HS-5 (cell line): Measurements from ENCODE around the gene ARHGEF39.

Experiments
- DNase-seq: peaks from one replicate; pipeline ENCODE4 v3.0.0-alpha.2; 2012; ENCODE audit warnings: low read depth

Gene ARHGEF39

DNA sequence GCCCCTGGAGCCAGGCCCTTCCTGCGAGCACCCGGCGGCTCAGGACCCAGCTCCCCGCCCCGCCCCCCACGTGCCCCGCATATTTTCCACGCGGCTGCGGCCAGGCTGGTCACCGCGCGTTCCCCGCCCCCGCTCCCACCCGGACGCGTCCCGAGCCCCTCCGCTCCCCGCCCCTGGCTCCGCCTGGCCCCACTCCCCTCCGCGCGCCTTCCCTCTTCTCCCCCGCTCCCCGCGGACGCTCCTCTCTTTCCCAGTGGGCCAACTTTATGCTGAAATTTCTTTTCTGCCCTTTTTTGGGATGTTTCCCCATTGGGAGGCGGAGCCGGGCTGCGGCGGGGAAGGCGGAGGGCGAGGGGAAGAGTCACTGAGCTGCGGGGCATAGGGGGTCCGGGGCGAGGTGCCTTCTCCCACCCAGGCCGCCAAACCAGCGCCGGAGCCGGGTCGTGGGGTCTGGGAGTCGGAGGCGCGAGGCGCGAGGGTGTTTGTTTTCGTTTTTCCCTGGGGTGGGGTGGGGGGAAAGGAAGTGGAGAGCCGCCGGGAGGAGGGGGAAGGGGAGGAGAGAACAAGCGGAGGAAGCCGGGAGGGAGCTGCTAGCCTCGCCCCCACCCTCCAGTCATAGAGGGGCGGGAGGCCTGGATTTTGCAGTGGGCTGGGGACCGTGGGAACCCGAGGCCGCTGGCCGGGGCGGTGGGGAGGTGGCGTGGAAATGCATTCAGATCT is 25.8 kb upstream of the ARHGEF39 start:
- DNase-seq, result no peak

DNA sequence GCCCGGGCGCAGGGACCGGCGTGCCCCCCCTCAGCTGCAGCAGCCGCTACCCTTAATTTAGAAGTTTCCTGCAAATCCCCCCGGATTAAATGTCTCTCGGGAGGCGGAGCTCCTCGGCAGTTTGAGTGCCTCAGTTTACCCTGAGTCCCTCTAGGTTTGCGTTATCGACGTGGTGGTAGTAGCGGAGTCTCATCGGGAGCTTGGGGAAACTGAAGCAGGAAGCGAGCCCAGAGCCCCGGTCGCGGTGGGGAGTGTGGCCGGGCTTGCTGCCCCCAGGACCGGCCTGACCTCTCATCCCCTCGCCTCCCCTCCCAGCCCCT is 25.3 kb upstream of the ARHGEF39 start:
- DNase-seq, result no peak

DNA sequence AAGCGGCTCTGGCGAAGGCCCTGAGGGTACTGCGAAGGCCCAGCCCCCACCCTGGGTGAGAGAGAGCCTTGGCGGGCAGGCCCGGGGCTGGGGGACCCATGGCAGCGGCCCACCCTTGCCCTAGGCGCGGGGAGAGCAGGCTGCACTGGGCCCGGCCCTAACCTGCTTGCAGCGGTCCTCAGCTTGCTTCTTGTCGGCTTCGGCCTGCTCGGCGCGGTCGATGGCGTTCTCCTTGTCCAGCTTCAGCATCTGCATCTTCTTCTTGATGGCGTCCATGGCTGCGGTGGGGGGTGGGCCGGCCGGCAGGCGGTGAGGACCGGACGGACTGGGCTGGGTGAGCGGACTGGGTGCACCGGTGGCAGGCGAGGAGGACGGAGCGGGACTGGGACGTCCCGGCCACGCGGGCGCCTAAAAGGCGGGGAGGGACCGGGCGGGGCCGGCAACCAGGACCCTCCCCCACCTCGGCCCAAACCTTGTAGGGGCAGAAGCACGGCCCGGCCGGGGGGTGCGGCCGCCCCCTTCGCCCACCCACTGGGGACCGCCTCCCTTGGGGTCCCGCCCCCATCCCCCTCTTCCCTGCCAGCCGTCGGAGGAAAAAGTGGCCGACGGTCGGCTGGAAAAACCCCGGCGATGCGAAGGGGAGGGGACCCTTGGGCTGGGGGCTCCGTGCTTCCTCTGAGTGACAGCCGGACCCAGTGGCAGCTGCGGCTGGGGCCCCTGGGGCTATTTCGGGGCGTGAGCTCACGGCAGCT is 24.7 kb upstream of the ARHGEF39 start, which contains the start of gene TPM2:
Gene TPM2, minus strand, starts transcription at position 384 of the 752 bp plus-strand sequence. Its CDS starts 108 bp downstream, at position 276.
- no peak for DNase-seq

DNA sequence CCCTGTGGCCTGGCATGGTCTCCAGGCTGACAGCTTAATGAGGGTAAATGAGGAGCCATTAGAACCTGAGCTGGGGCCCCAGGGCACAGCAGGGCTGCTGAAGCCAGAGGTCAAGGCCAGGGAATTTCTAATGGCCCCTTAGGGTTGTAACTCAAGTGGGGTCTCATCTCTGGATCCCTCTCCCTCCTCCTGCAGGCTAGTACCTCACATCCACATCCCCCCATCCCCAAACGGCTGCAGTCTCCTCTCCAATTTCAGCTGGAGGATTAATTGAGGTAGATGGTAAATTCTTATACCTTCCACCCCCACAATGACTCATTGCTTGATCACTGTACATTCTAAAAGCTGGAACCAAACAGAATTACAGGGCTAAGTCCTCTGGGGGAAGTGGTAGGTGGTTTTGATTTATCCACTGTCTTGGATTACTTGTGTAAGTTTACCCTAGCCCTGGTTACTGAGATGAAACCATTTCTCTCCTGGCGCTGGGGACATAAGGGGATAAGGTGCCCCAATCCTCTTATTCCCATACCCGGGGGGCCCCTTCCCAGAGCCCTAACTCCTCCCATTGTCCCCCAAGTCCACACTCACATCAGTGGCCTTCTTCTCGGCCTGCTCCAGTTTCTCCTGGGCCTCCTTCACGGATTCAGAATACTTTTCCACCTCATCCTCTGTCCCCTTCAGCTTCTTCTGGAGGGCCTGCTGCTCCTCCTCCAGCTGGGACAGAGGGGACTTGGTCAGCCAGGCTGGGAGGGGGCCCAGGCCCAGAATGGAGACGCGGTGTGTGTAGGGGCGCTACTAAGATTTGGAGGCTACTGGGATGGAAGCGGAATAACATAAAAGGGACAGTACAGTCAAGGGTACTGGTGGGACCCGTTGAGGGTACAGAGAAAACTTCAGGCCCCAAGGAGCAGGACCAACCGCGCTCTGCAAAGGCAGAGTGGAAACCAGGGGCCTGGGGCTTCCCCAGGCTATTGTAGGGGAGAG is 23.9 kb upstream of the ARHGEF39 start:
- peak; percentile 75 for DNase-seq

DNA sequence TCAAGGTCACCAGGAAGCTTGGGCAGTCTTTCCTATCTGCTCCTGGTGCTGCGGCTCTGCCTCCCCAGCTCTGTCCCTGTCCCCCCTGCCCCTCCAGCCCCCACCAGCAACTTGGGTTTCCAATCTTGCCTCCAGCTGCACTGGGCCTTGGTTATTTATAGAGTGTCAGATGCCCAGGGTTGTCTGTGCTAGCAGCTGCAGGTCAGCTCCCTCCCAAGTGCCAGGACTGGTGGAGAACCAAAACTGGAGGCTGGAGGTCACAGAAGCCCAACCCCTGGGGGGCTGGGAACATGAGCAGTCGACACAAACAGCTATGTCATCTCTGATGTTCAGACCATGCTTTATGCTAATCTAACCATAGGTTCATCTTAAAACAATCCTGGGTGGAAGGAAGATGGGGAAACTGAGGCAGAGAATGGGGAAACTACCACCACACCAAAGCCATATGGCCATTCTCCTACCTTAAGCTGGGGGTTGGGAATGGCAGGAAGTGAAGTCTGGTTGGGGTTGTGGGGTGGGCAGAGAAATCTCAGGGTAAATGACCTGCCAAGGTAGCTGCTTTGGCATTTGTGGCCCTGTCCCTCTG is 23.1 kb upstream of the ARHGEF39 start:
- DNase-seq, result no peak

DNA sequence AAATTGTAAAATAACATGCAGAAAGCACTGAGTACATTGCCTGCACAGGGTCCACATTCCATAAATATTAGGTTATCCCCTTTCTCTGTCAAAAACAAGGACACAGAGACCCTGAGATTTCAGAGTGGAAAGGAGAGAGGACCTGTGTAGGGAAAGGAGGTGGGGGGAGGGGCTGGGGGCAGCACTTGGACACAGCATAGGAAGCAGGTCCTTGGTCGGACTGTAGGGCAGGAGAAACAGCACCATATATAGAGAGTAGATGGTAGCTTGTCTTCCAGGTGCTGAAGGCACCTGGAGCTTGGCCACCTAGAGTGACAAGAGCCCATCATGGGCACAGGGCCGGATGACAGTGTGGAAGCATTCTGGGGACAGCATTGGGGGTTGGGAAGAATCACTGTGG is 22.3 kb upstream of the ARHGEF39 start:
- no peak for DNase-seq

DNA sequence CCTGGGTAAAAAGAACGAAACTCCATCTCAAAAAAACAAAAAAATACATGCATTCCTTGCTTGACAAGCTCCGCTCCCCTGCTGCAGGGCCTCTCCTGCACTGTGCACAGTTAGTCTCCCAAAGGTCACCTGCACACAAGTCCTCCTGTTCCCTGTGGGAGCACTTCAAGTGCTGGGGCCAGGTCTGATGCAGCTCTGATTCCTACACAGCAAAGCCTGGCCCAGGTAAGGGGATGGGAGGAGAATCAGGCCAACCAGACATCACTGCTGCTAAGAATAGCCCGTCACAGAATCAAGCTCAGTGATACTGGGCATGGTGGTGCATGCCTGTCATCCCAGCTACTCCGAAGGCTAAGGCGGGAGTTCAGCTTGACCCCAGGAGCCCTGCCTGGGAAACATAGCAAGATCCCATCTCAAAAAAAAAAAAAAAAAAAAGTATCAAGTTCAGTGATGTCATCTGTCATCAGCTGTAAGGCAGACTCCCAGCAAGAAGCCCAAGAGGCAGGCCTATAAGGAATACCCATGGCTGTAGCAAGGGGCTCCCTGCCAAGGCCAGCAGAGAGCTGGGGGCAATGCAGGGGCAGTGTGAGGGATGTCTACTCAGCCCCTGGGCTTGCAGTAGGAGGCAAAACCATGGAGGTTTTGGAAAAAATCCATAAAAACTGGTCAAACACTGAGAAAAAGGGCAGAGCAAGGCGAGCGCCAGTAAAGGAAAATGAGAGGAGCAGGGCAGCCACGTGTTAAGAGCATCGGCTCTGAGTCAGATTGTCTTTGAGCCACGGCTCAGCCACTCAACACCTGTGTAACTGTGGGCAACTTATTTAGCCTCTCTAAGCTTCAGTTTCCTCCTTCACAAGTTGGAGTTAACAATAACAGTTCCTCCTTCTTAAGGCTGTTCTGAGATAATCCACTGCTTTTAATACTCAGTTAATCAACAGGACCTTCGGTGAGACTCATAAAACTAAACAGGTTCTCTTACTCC is 21.5 kb upstream of the ARHGEF39 start:
- DNase-seq, result no peak

DNA sequence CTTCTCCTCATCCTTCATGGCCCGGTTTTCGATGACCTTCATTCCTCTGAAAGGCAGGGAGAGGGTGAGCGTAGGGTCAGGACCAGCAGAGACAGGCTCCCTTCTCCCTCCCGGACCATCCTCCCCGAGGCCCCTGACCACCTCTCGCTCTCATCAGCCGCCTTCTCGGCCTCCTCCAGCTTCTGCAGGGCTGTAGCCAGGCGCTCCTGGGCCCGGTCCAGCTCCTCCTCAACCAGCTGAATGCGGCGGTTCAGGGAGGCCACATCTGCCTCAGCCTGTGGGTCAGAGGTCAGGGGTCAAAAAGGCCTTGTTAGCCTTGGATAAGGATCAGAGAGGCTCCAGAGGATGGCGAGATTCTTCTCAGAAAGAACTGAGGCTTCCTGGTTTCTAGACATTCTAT is 20.5 kb upstream of the ARHGEF39 start:
- no peak for DNase-seq

DNA sequence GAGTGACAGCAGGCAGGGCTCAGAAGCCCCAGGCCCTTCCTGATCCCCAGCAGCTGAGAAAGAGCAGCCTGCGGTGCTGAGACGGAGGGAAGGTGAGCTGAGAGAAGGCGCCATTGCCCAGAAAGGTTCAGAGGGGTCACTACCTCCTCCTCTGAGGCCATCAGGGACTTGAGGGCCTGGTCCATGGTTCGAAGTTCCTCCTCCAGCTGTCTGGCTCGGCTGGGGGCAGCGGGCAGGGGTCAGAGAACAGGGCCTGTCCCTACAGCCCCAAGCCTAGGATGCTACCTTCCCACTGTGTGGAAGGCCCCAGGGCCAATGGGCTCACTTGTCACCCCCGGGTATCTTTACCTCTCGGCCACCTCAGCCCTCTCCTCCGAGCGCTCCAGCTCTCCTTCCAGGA is 19.9 kb upstream of the ARHGEF39 start:
- DNase-seq, result no peak

DNA sequence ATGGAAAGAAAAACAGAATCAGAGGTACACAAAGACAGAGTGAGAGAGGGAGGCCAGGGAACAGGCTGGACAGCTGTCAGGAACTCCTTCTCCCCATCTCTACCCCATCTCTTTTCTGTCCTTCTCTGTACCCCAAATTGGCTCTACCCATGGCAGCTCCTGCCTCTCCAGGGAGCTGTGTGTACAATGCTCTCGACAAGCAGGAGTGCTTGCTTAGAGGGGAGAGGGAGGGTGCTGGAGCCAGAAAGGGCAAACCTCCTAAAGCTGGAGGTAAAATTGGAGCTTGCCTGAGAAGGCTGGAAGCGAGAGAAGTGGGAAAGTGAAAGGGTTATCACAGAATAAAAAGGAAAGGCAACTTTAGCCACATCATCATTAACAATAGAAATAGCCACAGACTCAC is 18.3 kb upstream of the ARHGEF39 start:
- DNase-seq, result no peak

DNA sequence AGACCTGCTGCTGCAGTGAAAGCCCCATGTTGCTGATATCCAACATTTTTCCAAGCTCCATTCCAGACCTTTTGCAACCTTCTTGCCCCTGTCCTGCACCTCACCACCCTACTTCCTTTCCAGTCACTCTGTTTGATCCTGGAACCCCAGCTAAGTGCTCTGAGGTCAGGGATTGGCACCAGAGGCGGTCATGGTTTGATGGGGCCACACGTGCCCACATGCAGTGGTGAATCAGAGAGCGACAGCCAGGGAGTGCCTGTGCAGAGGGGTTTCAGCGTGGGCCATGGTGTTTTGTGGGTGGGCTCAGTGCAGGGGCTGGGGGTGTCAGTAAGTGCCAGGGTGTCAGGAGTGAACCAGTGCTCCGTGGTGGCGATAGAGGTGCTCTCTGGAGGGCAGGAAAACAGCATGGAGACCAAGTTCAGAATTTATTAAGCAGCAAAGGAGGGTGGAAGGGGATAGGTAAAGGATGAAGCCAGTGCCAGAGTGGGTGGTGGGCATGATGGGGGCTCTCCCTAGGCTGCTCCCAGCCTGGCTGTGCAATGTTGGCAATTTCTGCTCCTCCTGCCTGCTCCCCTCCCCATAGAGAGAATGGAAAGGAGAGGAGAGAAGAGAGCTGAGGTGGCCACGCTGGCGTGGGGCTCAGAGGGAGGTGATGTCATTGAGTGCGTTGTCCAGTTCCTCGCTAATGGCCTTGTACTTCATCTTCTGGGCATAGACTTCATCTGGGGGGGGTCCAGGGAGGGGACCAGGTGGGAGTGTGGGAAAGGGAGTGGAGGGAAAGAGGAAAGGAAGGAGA is 17.7 kb upstream of the ARHGEF39 start:
- no peak for DNase-seq

DNA sequence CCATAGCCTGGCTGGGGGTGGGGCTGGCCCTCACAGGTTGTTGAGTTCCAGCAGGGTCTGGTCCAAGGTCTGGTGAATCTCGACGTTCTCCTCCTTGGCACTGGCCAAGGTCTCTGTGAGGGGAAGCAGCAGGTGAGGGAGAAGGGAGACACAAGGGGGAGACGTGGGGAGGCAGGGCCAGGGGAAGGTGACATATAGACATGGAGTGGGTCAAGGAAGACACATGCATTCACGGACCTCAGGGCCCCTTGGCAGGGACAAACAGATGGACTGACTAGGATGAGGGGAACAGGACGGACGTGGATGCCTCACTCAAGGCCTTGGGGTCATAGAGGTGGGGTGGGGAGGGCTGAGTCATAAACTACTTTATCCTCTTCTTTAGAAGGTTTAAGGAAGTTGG is 17.1 kb upstream of the ARHGEF39 start:
- DNase-seq, result no peak

DNA sequence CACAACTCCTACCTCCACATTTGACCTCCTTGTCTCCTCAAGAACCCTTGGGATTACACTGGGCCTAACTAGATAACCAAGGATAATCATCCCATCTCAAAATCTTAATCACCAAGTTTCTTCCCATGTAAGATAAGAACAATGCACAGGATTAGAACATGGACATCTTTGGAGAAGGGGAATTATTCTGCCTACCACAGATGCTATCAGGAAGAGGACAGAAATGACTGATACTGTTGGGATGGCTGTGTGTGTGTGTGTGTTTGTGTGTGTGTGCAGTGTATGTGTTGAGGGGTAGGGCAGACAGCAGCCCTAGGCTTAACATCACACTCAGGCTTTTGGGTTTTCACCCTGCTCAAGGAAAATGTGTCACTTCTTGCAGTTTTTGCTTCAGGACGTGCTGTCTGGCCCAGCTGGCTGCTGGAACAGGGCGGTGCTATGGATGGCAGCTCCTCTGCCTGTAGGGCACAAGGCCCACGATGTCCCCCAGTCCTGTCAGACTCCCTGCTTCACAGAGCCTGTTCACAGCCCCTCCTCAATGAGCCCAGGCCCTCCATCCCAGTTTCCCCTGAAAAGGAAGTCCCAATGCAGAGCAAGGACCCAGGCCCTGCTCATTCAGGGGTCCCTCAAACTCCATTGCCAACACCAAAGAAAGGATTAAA is 16.5 kb upstream of the ARHGEF39 start:
- DNase-seq, result no peak

DNA sequence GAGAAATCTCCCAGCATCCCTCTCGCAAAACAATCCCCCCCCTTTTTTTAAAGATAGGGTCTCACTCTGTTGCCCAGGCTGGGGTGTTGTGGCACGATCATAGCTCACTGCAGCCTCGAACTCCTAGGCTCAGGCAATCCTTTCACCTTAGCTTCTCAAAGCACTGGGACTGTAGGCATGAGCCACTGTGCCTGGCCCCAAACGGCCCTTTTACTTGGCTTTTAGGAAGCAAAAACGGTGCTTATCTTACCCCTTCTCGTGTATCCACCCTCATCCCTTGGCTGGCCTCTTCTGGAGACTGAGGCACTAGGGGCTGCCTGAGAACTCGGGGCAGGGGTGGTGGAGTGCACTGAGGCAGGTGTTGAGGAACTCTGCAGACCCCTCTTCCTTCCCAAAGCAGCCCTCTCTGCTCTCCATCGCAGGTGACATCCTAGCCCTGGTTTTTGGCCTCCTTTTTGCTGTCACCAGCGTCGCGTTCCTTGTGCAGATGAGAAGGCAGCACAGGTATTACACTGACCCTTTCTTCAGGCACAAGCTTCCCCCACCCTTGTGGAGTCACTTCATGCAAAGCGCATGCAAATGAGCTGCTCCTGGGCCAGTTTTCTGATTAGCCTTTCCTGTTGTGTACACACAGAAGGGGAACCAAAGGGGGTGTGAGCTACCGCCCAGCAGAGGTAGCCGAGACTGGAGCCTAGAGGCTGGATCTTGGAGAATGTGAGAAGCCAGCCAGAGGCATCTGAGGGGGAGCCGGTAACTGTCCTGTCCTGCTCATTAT is 15.5 kb upstream of the ARHGEF39 start:
- no peak for DNase-seq

DNA sequence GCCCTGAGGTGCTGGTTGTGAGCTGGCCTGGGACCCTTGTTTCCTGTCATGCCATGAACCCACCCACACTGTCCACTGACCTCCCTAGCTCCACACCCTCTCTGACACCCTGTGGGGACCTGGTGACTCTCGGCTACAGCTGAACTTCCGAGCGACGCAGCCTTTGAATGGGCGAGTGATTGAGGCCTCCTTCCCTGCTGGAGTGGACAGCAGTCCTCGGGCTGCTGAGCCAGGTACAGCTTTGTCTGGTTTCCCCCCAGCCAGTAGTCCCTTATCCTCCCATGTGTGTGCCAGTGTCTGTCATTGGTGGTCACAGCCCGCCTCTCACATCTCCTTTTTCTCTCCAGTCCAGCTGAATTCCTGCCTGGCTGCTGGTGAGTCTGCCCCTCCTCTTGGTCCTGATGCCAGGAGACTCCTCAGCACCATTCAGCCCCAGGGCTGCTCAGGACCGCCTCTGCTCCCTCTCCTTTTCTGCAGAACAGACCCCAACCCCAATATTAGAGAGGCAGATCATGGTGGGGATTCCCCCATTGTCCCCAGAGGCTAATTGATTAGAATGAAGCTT is 14.9 kb upstream of the ARHGEF39 start:
- DNase-seq, result no peak

DNA sequence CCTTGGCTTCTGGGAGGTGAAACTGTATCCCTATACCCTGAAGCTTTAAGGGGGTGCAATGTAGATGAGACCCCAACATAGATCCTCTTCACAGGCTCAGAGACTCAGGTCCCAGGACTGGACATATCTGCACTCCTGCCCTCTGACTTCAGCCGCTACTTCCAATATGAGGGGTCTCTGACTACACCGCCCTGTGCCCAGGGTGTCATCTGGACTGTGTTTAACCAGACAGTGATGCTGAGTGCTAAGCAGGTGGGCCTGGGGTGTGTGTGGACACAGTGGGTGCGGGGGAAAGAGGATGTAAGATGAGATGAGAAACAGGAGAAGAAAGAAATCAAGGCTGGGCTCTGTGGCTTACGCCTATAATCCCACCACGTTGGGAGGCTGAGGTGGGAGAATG is 14.1 kb upstream of the ARHGEF39 start:
- DNase-seq, result no peak

DNA sequence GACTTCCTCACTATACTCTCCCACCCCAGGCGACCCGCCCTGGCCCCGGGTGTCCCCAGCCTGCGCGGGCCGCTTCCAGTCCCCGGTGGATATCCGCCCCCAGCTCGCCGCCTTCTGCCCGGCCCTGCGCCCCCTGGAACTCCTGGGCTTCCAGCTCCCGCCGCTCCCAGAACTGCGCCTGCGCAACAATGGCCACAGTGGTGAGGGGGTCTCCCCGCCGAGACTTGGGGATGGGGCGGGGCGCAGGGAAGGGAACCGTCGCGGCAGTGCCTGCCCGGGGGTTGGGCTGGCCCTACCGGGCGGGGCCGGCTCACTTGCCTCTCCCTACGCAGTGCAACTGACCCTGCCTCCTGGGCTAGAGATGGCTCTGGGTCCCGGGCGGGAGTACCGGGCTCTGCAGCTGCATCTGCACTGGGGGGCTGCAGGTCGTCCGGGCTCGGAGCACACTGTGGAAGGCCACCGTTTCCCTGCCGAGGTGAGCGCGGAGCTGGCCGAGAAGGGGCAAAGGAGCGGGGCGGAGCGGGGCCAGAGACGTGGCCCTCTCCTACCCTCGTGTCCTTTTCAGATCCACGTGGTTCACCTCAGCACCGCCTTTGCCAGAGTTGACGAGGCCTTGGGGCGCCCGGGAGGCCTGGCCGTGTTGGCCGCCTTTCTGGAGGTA is 10.9 kb upstream of the ARHGEF39 start:
- DNase-seq, result no peak

DNA sequence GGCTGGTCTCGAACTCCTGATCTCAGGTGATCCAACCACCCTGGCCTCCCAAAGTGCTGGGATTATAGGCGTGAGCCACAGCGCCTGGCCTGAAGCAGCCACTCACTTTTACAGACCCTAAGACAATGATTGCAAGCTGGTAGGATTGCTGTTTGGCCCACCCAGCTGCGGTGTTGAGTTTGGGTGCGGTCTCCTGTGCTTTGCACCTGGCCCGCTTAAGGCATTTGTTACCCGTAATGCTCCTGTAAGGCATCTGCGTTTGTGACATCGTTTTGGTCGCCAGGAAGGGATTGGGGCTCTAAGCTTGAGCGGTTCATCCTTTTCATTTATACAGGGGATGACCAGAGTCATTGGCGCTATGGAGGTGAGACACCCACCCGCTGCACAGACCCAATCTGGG is 10.2 kb upstream of the ARHGEF39 start:
- no peak for DNase-seq
